ENCODE measurements around the gene UBAC2.

DNA sequence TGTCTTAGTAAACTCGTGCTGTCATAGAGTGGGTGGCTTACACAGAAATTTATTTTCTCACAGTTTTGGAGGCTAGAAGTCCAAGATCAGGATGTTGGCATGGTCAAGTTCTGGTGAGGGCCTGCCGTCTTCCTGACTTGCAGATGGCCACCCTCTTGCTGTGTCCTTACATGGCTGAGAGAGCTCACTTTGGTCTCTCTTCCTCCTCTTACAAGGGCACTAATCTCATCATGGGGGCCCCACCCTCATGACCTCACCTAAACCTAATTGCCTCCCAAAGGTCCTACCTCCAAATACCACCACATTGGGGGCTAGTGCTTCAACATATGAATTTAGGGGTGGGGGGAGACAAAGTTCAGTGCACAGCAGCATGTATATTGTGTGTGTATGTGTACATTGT, 71.8 kb downstream of the UBAC2 start:
- no peak for TF ChIP-seq EZH2 (IDR thresholded peaks at IDR 0.05; ENCODE audit: low read depth)
- TF ChIP-seq, protein P1, sequence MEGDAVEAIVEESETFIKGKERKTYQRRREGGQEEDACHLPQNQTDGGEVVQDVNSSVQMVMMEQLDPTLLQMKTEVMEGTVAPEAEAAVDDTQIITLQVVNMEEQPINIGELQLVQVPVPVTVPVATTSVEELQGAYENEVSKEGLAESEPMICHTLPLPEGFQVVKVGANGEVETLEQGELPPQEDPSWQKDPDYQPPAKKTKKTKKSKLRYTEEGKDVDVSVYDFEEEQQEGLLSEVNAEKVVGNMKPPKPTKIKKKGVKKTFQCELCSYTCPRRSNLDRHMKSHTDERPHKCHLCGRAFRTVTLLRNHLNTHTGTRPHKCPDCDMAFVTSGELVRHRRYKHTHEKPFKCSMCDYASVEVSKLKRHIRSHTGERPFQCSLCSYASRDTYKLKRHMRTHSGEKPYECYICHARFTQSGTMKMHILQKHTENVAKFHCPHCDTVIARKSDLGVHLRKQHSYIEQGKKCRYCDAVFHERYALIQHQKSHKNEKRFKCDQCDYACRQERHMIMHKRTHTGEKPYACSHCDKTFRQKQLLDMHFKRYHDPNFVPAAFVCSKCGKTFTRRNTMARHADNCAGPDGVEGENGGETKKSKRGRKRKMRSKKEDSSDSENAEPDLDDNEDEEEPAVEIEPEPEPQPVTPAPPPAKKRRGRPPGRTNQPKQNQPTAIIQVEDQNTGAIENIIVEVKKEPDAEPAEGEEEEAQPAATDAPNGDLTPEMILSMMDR (conservative IDR thresholded peaks at IDR 0.05), result no peak

Measured in PC-9 (cell line).